ENCODE measurements around the gene TXNDC2.

Gene TXNDC2

DNA sequence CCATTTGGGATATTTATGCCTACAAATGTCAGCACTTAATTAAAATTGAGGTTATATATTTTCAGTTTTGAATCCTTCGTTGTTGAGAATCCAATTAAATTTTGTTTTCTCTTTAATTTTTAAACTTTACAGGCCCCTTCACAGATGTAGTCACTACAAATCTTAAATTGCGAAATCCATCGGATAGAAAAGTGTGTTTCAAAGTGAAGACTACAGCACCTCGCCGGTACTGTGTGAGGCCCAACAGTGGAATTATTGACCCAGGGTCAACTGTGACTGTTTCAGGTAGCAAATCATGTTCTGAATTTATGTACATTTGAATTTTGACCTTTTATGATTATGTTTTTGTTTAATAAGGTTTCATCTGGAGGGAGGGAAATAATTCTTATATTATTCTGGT is 45.9 kb downstream of the TXNDC2 start:
- no peak for DNase-seq (ENCODE audit: low spot score)

- no peak for DNase-seq (ENCODE audit: low spot score)
These were observed 48.1 kb downstream of the TXNDC2 start for GRCh38 chr18:9933865-9934264.

DNA sequence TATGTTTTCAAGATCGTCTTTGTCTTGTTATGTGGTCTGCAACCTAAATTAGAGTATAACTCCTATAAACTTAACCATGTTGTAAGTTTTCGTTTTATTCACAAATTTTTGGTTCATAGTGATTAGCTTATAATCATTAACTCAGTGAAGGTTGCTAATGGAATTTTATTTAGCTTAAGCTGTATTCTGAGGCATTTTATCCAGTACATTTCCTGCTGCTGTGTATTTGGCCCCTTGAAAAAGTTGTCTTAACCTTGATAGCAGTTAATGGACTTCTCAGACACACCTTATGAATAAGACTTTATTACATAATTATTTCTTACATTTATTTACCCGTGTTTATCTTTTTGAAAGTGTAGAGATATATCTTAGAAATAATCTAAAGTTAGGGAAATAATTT is 48.5 kb downstream of the TXNDC2 start:
- no peak for DNase-seq (ENCODE audit: low spot score)

Data from CD4-positive, alpha-beta T cell treated with Interleukin-15 for 4 hours (primary cell).